ENCODE measurements around the gene ATRAID.

GRCh38 chr2:27261926-27262298 lies 50.1 kb downstream of the ATRAID start:
- TF ChIP-seq CTCF (IDR thresholded peaks at IDR 0.05) (no peak), POLR2A (IDR thresholded peaks at IDR 0.05) (no peak)
